Left ventricle myocardium inferior (tissue), 1 donor: ENCODE data around the gene CFAP46. TPM values are rescaled to one million over a fixed set of nuclear protein-coding genes. Genes with fewer than 3 reads are reported as not detected.

Source experiments
- DNase-seq: peaks from one replicate; pipeline ENCODE4 v3.0.0-alpha.2; 2020
- H3K27ac ChIP-seq: fragments of 200-600 bp; replicated peaks from 2 replicates; pipeline ENCODE4 v1.8.0; 2021
- H3K27me3 ChIP-seq: fragments of 200-600 bp; 2 replicates; pipeline ENCODE4 v1.8.0; 2021; ENCODE audit warnings: low read depth
- H3K36me3 ChIP-seq: fragments of 200-600 bp; 2 replicates; pipeline ENCODE4 v1.8.0; 2021
- H3K4me1 ChIP-seq: fragments of 200-600 bp; 2 replicates; pipeline ENCODE4 v1.8.0; 2021
- H3K4me3 ChIP-seq: fragments of 200-600 bp; 2 replicates; pipeline ENCODE4 v1.8.0; 2021; ENCODE audit warnings: mild to moderate bottlenecking, moderate library complexity
- H3K9me3 ChIP-seq: fragments of 200-600 bp; replicated peaks from 2 replicates; pipeline ENCODE4 v1.8.0; 2021
- intact Hi-C: fragments of 100-400 bp; cut with micrococcal nuclease; formaldehyde crosslinking; loops from one replicate; pipeline ENCODE4 v1.11.0; 2022
- total RNA-seq: library from RNA; stranded (reverse); fragmentation: NEBNext Ultra II Directional; extraction: Animal tissue kit (Norgen Biotek cat#: 25700); gene quantifications from one replicate; pipeline ENCODE4 v1.2.1, GENCODE V29; 2021
- TF ChIP-seq, protein P1 (sequence below): fragments of 200-600 bp; IDR thresholded peaks from 2 replicates; pipeline ENCODE4 v1.8.0; 2021; ENCODE audit warnings: antibody characterized with exemption, mild to moderate bottlenecking, borderline replicate concordance
- donor health status: DM: no; HTN: yes; CAD: no; lungs with severe emphysema.

The CFAP46 gene
- total RNA-seq, 1 donor from 2014 or later = 0.99 TPM

DNA sequence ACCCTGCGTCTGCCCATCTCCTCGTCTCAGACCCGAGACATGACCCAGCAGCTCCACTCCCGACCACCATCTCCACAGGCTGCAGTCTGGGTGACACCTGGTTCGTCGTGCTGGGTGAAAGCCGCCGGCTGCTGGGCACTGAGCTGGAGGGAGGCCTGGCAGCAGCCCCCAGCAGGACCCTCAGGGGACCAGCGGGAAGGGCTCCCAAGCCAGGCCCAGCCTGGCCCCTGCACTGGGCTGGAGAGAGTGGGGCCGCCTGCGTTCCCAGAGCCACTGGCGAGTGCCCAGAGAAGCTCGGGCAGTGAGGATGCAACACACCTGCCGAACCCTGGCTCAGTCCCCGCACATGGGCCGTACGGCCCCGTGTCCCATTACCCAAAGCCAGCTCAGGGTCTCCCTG, 21.3 kb downstream of the CFAP46 start:
- Histone ChIP-seq H3K9me3 (no peaks in the 10 kb centered on the region), H3K4me1 (no peaks in the 10 kb centered on the region), H3K27me3 (peaks cover 38% of the 10 kb centered on the region), H3K36me3 (no peaks in the 10 kb centered on the region), H3K27ac (no peak overlapping the region), H3K4me3 (no peak overlapping the region)
- intact Hi-C loops = no loop called here
- DNase-seq = no peak
- TF ChIP-seq, protein P1, sequence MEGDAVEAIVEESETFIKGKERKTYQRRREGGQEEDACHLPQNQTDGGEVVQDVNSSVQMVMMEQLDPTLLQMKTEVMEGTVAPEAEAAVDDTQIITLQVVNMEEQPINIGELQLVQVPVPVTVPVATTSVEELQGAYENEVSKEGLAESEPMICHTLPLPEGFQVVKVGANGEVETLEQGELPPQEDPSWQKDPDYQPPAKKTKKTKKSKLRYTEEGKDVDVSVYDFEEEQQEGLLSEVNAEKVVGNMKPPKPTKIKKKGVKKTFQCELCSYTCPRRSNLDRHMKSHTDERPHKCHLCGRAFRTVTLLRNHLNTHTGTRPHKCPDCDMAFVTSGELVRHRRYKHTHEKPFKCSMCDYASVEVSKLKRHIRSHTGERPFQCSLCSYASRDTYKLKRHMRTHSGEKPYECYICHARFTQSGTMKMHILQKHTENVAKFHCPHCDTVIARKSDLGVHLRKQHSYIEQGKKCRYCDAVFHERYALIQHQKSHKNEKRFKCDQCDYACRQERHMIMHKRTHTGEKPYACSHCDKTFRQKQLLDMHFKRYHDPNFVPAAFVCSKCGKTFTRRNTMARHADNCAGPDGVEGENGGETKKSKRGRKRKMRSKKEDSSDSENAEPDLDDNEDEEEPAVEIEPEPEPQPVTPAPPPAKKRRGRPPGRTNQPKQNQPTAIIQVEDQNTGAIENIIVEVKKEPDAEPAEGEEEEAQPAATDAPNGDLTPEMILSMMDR = no peak

DNA sequence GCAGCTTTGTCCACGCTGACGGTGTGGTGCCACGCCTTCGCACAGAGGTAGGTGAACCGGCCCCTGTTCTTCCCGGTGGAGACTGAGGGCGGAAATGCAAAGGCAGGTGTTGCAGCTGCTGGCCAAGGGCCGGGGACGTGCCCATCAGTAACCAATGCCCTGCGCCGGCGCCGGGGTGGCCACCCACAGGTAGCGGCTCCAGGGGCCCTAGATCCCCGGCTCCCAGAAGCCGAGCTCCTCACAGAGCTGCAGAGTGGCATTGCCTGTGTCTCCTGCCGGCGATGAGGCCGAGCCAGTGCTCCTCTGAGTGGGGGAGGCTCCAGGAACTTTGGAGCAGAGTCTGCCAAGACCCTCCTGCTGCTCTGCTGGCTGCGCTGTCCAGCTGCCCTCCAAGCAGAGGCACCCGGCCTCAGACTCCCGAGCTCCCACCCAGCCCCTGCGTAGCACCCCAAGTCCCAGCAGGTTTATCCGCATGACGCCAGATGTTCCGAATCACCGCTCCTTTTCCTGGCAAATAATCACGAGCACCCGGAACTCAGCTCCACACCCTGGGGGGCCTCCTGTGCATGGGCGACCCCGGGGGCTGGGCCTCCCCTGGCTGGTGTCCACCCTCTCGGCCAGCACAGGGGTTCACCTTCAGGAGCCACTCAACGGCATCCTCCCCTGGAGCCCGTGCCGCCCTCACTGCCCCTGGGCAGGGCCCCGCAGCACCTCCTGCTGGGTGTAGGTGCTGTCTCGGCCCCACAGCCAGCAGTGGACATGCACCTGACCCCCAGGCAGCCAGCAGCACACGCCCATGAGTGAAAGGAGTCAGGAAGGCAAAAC, 22.1 kb downstream of the CFAP46 start:
- Histone ChIP-seq H3K4me3 (no peak overlapping the region), H3K27me3 (peaks cover 42% of the 10 kb centered on the region), H3K9me3 (no peaks in the 10 kb centered on the region), H3K36me3 (no peaks in the 10 kb centered on the region), H3K4me1 (no peaks in the 10 kb centered on the region), H3K27ac (no peak overlapping the region)
- intact Hi-C loops = no loop called here
- TF ChIP-seq, protein P1 = no peak
- DNase-seq = no peak

DNA sequence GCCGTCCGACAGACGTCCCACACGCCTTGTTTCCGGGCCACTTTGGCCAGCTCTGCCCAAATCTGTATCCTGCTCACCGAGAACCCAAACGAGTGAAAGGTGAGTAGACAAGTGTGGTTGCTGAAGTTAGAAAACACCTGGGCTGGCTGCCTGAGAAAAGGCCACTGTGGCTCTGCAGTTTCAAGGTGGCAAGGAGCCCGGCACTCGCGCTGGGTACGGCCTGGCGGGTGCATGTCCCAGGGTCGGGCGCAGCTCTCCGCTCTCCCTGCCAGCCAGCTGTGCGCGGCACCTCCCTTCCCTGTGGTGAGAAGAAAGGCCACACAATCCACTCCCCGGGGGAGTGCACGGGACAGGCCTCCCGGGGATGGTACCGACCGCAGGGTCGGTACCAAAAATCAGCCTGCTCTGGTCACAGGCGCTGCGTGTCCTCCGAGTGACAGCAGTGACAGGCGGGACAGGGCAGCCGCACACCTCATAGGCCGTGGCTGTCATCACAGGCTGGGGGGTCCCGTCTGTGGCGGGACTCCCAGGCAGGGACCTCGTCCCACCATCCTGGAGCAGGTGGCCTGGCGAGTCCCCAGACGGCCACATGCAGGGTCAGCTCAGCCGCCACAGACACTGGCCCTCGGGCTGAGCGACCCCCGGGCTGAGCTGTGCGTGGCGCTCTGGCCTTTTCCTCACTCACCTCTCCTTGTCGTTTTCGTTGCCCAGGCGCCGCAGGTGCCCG, 22.8 kb downstream of the CFAP46 start:
- Histone ChIP-seq H3K4me3 (no peak overlapping the region), H3K4me1 (no peaks in the 10 kb centered on the region), H3K27ac (no peak overlapping the region), H3K36me3 (no peaks in the 10 kb centered on the region), H3K9me3 (no peaks in the 10 kb centered on the region), H3K27me3 (peaks cover 45% of the 10 kb centered on the region)
- intact Hi-C loops = no loop called here
- DNase-seq = no peak
- TF ChIP-seq, protein P1 = no peak

DNA sequence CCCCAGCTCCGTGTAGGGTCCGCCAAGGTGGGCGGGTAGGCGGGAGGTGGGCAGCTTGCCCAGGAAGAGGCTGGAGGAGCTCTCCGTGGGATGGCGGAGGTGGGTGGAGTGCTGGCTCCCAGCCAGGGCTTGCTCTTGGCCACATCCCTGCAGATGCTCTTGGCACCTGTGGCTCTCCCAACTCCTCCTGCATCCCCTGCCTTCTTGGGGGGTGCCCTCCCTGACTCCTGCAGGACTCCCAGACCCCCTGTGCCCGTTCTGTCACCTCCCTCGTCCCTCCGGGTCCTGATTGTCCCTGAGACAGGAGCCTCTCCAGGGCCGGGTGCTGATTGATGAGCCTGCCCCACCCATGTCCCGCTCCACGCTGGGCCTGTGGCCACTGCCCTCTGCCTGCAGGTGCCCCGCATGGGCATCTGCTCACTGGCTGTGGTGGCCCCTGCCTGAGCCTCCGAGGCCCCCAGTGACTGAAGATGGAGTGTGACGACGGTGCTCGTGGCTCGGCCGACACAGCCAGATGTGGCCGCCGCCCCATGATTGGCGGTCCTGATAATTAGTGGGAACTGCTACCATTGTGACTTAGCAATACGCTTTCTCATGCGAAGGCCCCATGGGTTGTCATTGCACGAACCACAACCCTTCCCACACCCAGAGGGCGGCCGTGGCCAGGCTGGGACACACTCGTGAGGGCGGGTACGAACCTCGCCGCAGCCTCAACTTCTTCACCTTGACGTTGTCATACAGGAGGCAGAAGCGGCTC, 23.6 kb downstream of the CFAP46 start:
- H3K36me3 ChIP-seq = no peaks in the 10 kb centered on the region
- no peak overlapping the region for H3K4me3 ChIP-seq
- H3K27me3 ChIP-seq = peaks cover 45% of the 10 kb centered on the region
- H3K9me3 ChIP-seq = no peaks in the 10 kb centered on the region
- TF ChIP-seq, protein P1 = no peak
- intact Hi-C loops = no loop called here
- no peak overlapping the region for H3K27ac ChIP-seq
- DNase-seq = peak; percentile 12
- no peaks in the 10 kb centered on the region for H3K4me1 ChIP-seq

DNA sequence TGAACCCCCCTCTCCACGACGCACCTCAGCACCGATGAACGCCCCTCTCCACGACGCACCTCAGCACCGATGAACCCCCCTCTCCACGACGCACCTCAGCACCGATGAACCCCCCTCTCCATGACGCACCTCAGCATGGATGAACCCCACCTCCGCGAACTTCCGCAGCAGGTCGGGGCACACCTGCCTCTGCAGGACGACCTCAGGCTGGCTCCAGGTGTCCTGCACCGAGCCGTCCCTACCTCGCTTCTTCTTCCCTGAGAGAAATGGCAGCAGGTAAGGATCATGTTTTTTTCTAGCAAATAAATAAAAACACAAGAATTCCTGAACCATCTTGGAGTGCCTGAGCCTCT, 24.1 kb downstream of the CFAP46 start:
- intact Hi-C loops = no loop called here
- no peak for DNase-seq
- H3K4me3 ChIP-seq = no peak overlapping the region
- H3K27me3 ChIP-seq = peaks cover 51% of the 10 kb centered on the region
- no peaks in the 10 kb centered on the region for H3K36me3 ChIP-seq
- no peaks in the 10 kb centered on the region for H3K4me1 ChIP-seq
- no peaks in the 10 kb centered on the region for H3K9me3 ChIP-seq
- H3K27ac ChIP-seq = no peak overlapping the region
- TF ChIP-seq, protein P1 = no peak
